ENCODE results near the gene MYMK.

MYMK gene

GRCh38 chr9:133485531-133486260, 39.1 kb downstream of the MYMK start:
- no peak for DNase-seq (ENCODE audit: low spot score)

DNA sequence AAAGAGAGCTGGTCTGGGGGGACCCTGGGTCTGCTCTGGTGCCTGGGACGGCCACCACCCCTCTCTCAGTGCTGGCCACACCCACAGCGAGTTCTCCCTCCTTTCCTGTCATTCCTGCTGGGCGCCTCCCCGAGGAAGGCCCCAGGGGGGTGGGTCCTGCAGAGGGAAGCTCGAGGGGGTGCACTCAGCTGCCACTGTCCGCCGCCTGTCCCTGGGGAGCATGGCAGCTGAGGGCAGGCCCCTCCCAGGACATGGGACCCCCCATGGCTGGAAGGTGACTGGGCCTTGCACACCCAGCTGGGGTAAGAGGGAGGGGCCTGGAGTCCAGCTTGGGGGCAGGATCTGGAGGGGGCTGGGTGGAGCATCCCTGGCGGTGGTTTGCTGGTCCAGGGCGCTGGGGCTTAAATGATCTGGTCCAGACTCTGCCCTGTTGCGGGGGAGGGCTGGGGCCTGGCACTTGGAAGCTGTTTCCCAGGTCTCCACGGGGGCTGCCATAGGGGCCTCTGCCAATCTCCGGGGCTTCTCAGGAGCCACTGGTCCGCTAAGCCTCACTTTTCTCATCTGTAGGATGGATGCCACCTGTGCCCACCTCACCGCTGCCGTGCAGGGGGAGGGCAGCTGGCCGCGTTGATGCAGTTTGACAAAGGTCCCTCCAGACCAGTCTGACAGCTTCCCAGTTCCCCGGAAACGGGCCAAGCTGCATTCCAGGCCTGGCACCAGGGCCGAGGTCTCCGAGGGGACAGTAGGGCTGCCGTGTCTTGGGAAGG, 39.9 kb downstream of the MYMK start:
- no peak for DNase-seq (ENCODE audit: low spot score)

GRCh38 chr9:133483611-133484010, 41.1 kb downstream of the MYMK start:
- no peak for DNase-seq (ENCODE audit: low spot score)

GRCh38 chr9:133478851-133479711, 45.7 kb downstream of the MYMK start, which contains the start of gene SLC2A6:
Gene SLC2A6 (minus strand): TSS chr9:133479099. CDS start chr9:133479059, 40 bp downstream.
- peak; percentile 98 for DNase-seq (ENCODE audit: low spot score)

DNA sequence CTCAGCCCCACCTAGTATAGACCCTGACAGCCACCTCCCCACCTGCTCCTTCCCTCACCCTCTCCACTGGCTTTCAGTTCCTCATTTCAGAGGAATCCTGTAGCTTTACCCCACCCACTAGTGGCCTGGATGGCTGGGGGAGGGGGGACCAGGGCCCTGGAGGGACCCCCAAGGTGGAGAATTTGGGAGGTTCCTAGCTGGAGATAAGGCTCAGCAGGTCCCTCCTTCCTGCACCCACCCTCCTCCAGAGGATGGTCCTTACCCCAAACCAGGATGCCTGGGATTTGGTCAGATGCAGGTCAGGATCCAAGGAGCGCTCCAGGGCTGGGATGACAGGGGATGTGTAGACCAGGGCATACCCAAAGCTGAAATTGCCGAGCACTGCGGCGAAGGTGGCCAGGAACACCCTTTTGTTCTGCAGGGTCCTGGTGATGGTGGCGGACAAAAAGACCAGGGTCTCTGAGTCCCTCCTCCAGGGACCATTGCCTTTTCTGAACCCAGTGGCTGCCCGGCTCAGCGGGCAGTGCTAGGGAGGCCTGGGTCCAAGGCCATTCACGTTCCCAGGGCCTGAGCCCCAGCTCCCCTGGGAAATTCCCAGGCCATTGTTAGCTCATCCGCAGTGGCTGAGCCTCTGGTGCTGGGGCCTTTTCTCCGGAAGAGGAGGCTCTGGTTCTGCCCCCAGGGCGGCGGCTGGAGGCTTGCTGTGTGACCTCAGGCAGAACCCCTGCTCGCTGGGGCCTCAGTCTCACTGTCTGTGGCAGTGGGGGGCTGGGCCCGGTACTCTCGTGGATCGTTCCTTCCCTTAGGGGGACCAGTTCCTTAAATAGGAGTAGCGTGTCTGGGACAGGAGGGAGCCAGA, 46.5 kb downstream of the MYMK start:
- DNase-seq (ENCODE audit: low spot score): peak; percentile 51

DNA sequence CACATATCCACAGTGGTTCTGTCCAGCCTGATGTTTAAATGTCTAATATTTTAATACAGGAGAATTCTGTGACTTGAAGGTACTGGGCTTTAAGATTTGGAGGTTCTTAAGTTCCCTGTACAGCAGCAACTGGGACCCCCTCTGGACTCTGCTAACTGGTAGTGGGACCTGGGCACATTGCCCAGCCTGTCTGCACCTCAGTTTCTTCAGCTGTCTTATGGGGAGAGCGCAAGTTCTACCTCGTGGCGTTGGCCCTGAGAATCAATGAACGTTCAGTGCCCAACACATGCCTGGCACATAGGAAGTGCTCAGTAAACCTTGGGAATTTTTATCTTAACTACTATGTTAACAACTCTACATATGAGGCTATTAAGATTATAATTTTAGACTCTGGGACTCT, 47.3 kb downstream of the MYMK start:
- no peak for DNase-seq (ENCODE audit: low spot score)

GRCh38 chr9:133476941-133477340, 47.8 kb downstream of the MYMK start:
- no peak for DNase-seq (ENCODE audit: low spot score)

- no peak for DNase-seq (ENCODE audit: low spot score)
Measured at GRCh38 chr9:133476036-133476931, 48.5 kb downstream of the MYMK start.

DNA sequence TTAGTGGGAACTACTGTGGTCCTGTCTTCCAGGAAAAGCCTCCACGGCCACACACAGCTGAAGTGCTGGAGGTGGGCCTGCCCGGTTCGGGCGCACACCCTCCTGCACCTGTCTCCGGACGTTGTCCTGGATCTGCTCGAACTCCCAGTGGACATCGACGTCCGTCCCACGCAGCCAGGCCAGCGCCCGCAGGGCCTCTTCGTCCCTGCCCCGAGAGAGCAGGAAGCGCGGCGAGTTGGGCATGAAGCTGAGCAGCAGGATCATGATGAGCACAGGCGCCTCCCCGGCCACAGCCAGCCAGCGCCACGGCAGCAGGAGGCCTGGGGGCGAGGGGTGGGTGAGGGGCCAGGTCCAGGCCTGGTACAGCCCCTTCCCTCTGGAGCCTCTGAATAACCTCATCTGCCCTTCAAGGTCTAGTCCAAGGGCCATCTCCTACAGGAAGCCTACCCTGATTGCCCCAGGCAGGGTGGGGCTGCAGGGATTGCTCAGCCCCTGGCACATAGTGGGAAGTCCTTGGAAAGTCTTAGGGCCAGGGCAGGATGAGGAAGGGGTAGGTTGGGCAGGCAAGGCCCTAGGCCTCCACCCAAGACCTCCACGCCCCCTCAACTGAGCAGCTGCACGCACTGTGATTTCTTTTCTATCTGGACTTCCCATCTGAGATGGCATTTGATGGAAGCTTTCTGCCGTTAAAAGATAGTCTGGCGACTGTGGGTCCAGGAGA, 49.3 kb downstream of the MYMK start:
- DNase-seq (ENCODE audit: low spot score): no peak

DNA sequence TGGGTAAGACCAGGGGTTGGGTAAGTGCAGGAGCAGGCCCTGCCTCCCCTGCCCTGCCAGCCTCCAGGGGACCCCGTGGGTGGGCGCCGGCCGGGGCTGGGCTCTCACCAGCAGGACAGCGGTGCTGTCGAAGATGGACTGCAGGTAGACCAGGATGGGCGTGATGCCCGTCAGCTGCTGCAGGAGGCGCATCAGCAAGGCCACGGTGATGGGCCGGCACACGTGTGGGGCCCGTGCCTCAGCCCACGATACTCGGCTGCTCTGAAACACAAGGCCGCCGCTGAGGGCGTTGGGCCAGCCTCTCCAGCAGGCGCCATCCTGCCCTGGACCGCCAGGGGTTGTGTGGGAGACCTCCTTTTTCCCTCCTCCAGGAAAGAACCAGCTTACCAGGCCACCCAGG, 49.9 kb downstream of the MYMK start:
- DNase-seq (ENCODE audit: low spot score): no peak

GRCh38 chr9:133474215-133474614, 50.5 kb downstream of the MYMK start:
- DNase-seq (ENCODE audit: low spot score): no peak

DNA sequence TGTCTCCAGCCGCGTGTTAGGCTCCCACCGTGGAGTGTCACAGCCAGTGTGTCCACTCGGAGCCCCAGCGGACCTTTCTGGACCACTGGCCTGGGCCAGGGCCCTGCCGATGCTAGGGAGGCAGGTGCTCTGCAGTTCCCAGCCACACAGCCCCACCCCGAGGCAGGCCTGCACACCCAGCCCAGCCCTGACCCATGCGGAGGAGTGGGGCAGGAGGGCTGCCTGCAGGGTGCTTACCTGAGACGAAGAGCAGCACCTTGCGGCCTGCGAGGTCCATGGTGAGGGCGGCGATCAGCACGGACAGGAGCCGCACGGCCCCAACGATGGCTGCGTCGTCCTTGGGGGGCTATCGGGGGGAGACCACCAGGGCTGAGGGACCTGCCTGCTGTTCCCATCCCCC, 51.0 kb downstream of the MYMK start:
- DNase-seq (ENCODE audit: low spot score): no peak

DNA sequence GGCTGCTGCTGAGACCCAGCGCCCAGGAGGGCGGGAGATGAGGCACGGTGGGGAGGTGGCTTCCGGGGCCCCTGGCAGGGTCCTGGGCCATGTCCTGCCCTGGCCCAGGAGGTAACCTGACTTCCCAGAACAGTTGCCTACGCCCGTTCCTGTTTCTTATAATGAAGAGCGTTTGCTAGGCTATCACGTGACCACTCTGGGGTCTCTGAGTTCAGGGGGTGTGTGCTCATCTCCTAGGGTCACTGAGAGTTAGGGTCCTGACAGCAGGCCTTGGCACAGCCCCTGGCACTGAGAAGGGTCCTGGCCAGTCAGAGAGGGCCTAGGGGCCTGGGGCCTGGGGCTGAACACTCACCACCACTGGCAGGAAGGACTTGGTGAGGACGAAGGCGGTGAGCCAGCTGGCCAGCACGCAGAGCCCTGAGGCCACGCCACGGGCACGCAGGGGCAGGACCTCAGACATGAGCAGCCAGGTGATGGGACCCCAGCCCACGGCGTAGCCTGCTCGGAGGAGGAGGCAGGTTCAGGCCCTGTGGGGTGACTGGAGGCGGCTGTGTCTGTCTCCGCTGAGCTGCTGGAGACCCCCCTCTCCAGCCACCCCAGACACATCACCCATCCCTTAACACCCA, 51.9 kb downstream of the MYMK start:
- no peak for DNase-seq (ENCODE audit: low spot score)

- no peak for DNase-seq (ENCODE audit: low spot score)
Measured at GRCh38 chr9:133472277-133472645, 52.5 kb downstream of the MYMK start.

- no peak for DNase-seq (ENCODE audit: low spot score)
Measured at GRCh38 chr9:133471551-133472276, 53.0 kb downstream of the MYMK start.

GRCh38 chr9:133470988-133471387, 53.8 kb downstream of the MYMK start:
- DNase-seq (ENCODE audit: low spot score): no peak

DNA sequence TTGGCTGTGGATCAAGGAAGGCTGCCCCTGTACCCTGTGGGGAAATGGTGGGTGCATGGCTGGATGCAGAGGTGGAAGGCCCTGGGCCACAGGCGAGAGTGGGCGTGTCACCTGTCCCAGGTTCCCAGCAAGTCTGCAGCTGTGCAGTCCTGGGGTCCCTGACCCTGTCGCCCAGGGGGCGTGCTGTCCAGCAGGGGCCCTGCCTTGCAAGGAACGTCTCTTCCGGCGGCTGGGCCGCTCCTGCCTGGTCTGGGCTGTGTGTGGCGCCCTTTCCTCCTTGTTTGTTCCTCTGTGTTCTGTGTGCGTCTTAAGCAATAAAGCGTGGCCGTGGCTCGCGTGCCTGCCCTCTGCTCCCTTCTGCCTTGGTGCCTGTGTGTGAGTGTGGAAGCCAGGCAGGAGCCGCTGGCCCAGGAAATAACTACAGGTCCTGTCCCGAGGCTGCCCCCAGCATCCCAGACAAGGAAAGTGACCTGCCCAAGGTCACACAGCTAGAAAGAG, 54.3 kb downstream of the MYMK start:
- DNase-seq (ENCODE audit: low spot score): no peak

GRCh38 chr9:133468777-133469421, 55.9 kb downstream of the MYMK start:
- DNase-seq (ENCODE audit: low spot score): no peak

Data from hepatic stellate cell (primary cell).